NCI-H1930 (cell line): ENCODE measurements around the gene AGPAT3.

Experiments used
- DNase-seq, 2 experiments: peaks; one replicate each; lab custom pipeline; 2025; lab: John Stamatoyannopoulos, UW

AGPAT3 gene

GRCh38 chr21:44020551-44020950 lies 155.5 kb downstream of the AGPAT3 start:
- DNase-seq, result no peak

GRCh38 chr21:44021064-44021463 lies 156.0 kb downstream of the AGPAT3 start:
- no peak for DNase-seq

GRCh38 chr21:44024257-44024656 lies 159.2 kb downstream of the AGPAT3 start:
- DNase-seq, result no peak

GRCh38 chr21:44024887-44025353 lies 159.9 kb downstream of the AGPAT3 start:
- DNase-seq, result no peak

GRCh38 chr21:44027607-44028286 lies 162.7 kb downstream of the AGPAT3 start:
- DNase-seq, result no peak

GRCh38 chr21:44028287-44028659 lies 163.2 kb downstream of the AGPAT3 start:
- no peak for DNase-seq

GRCh38 chr21:44029460-44030087 lies 164.6 kb downstream of the AGPAT3 start:
- no peak for DNase-seq

- no peak for DNase-seq
Observed at GRCh38 chr21:44035244-44035643, 170.2 kb downstream of the AGPAT3 start.
